ENCODE measurements around the gene HMGXB3.

HMGXB3 gene

DNA sequence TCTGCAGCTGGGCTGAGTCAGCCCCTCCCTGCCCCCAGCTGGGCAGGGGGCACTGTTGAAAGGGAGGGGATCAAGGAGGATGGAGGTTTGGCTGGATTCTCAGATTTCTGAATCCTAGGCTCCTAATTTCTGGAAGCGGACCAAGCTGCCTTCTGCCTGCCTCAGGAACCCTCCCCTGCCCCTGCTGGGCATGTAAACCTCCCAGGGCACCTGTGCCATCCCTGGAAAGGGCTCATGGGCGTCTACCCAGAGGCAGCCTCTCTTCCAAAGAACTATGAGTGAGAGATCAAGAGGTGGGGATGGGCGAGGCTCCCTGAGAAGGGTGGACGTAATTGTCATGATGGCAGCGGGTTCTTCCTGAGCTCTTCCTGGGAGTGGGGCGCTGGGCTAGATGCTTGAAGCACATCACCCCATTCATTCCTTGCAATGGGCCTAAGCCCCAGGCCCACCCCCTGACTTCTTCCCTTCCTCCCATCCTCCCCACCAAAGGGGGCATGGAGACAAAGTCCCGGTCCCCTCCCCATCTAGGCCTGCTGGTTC, 64.2 kb downstream of the HMGXB3 start:
- DNase-seq (ENCODE audit: low read depth) = no peak
- TF ChIP-seq, protein P1, sequence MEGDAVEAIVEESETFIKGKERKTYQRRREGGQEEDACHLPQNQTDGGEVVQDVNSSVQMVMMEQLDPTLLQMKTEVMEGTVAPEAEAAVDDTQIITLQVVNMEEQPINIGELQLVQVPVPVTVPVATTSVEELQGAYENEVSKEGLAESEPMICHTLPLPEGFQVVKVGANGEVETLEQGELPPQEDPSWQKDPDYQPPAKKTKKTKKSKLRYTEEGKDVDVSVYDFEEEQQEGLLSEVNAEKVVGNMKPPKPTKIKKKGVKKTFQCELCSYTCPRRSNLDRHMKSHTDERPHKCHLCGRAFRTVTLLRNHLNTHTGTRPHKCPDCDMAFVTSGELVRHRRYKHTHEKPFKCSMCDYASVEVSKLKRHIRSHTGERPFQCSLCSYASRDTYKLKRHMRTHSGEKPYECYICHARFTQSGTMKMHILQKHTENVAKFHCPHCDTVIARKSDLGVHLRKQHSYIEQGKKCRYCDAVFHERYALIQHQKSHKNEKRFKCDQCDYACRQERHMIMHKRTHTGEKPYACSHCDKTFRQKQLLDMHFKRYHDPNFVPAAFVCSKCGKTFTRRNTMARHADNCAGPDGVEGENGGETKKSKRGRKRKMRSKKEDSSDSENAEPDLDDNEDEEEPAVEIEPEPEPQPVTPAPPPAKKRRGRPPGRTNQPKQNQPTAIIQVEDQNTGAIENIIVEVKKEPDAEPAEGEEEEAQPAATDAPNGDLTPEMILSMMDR (conservative IDR thresholded peaks at IDR 0.05; ENCODE audit: low read depth, low read length) = no peak
- H3K4me3 ChIP-seq (ENCODE audit: low read length) = no peak overlapping the region

DNA sequence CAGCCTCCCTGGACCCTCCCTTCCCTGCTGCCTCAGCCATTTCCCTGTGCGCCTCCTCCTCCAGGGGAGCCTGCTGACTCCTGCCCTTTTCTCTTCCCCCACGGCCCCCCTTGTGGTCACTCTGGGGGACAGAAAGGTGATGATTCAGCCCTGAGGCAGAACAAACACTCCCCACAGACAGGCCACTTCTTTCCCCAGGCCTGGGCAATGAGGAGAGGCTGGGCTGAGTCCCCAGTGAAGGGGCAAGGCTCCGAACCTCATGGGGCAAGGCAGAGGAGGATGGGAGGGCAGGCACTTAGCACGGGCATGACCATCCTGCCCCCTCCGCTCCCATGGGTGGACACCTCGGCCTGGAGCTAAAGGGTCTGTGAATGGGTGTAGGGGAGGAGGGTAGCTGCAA, 64.8 kb downstream of the HMGXB3 start:
- no peak for DNase-seq (ENCODE audit: low read depth)
- TF ChIP-seq, protein P1 (conservative IDR thresholded peaks at IDR 0.05; ENCODE audit: low read depth, low read length) = no peak
- no peak overlapping the region for H3K4me3 ChIP-seq (ENCODE audit: low read length)

- TF ChIP-seq, protein P1 (conservative IDR thresholded peaks at IDR 0.05; ENCODE audit: low read depth, low read length) = no peak
- no peak overlapping the region for H3K4me3 ChIP-seq (ENCODE audit: low read length)
- DNase-seq (ENCODE audit: low read depth) = no peak
Measured at GRCh38 chr5:150065886-150066285, 65.3 kb downstream of the HMGXB3 start.

DNA sequence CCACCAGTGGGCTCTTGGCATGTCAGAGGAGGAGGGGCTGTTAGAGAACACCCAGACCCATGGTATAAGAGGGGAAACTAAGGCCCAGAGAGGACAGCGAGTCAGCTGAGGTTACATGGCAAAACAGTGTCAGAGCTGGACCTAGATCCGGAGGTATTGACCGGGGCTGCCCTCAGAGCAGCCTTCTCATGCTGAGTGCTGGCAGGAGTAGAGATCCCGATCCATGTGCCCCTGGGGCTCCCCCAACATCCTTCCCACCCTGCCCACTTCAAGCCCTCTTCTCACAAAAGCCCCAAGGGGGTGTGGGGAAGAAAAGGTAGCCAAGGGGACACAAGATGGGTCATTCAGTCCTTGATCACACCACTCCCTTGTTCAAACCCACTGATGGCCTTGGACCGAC, 65.9 kb downstream of the HMGXB3 start:
- TF ChIP-seq, protein P1 (conservative IDR thresholded peaks at IDR 0.05; ENCODE audit: low read depth, low read length) = no peak
- DNase-seq (ENCODE audit: low read depth) = no peak
- H3K4me3 ChIP-seq (ENCODE audit: low read length) = no peak overlapping the region

- H3K4me3 ChIP-seq (ENCODE audit: low read length) = no peak overlapping the region
- TF ChIP-seq, protein P1 (conservative IDR thresholded peaks at IDR 0.05; ENCODE audit: low read depth, low read length) = no peak
- no peak for DNase-seq (ENCODE audit: low read depth)
Measured at GRCh38 chr5:150066901-150067396, 66.4 kb downstream of the HMGXB3 start.

DNA sequence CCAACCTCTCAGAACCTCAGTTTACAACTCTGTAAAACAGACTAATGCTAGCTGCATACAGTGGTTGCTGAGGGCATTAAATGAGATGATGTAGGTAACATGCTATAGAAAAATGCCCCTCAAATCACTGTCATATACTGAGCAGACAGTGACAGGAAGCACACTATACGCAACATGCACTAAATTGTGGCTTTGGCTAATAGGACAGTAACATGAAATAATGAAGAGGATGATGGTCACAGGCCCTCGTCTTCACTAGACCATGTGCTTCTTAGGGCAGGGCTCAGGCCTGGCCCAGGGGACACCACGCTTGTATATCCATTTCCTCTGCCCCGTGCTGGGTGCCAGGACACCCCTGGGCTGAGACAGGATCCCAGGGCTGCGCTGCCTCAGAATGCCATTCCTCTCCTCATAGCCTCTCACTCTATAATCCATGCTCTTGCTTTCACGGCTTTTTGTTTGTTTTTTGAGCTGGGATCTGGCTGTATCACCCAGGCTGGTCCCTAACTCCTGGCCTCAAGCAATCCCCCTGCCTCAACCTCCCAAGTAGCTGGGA, 66.9 kb downstream of the HMGXB3 start:
- H3K4me3 ChIP-seq (ENCODE audit: low read length) = no peak overlapping the region
- TF ChIP-seq, protein P1 (conservative IDR thresholded peaks at IDR 0.05; ENCODE audit: low read depth, low read length) = no peak
- DNase-seq (ENCODE audit: low read depth) = no peak

- TF ChIP-seq, protein P1 (conservative IDR thresholded peaks at IDR 0.05; ENCODE audit: low read depth, low read length) = no peak
- DNase-seq (ENCODE audit: low read depth) = no peak
Measured at GRCh38 chr5:150068071-150068470, 67.5 kb downstream of the HMGXB3 start.

More at GRCh38 chr5:150068071-150068470, 67.5 kb downstream of the HMGXB3 start:
- H3K4me3 ChIP-seq (ENCODE audit: low read length) = no peak overlapping the region
